ENCODE data around the gene PHLPP1.

PHLPP1 gene

GRCh38 chr18:62950246-62950645 lies 234.9 kb downstream of the PHLPP1 start:
- TF ChIP-seq CTCF (IDR thresholded peaks at IDR 0.05) = no peak

GRCh38 chr18:62952807-62953206 lies 237.5 kb downstream of the PHLPP1 start:
- TF ChIP-seq CTCF (IDR thresholded peaks at IDR 0.05) = no peak

- no peak for TF ChIP-seq CTCF (IDR thresholded peaks at IDR 0.05)
Observed at GRCh38 chr18:62953663-62954062, 238.3 kb downstream of the PHLPP1 start.

- TF ChIP-seq CTCF (IDR thresholded peaks at IDR 0.05) = no peak
Observed at GRCh38 chr18:62954366-62954765, 239.0 kb downstream of the PHLPP1 start.

GRCh38 chr18:62957885-62958472 lies 242.6 kb downstream of the PHLPP1 start:
- TF ChIP-seq CTCF (IDR thresholded peaks at IDR 0.05) = peak; percentile 52

GRCh38 chr18:62959481-62959880 lies 244.1 kb downstream of the PHLPP1 start:
- TF ChIP-seq CTCF (IDR thresholded peaks at IDR 0.05) = no peak

GRCh38 chr18:62963507-62963906 lies 248.2 kb downstream of the PHLPP1 start:
- no peak for TF ChIP-seq CTCF (IDR thresholded peaks at IDR 0.05)

GRCh38 chr18:62964432-62964831 lies 249.1 kb downstream of the PHLPP1 start:
- TF ChIP-seq CTCF (IDR thresholded peaks at IDR 0.05) = no peak

Data from LNCAP (cell line).